GM12873 (cell line): ENCODE results near the gene FIG4.
A peak's percentile ranks its signal among the peaks of the same experiment; 100 is the strongest.

ENCODE experiments used
- TF ChIP-seq, protein P1 (sequence below): IDR thresholded peaks from 2 replicates; pipeline ENCODE4 v1.5.1; 2012; ENCODE audit warnings: low read depth, mild to moderate bottlenecking, moderate library complexity, low read length, control low read depth; ENCODE audit not compliant: insufficient read depth; ENCODE audit errors: missing control alignments

Gene FIG4

DNA sequence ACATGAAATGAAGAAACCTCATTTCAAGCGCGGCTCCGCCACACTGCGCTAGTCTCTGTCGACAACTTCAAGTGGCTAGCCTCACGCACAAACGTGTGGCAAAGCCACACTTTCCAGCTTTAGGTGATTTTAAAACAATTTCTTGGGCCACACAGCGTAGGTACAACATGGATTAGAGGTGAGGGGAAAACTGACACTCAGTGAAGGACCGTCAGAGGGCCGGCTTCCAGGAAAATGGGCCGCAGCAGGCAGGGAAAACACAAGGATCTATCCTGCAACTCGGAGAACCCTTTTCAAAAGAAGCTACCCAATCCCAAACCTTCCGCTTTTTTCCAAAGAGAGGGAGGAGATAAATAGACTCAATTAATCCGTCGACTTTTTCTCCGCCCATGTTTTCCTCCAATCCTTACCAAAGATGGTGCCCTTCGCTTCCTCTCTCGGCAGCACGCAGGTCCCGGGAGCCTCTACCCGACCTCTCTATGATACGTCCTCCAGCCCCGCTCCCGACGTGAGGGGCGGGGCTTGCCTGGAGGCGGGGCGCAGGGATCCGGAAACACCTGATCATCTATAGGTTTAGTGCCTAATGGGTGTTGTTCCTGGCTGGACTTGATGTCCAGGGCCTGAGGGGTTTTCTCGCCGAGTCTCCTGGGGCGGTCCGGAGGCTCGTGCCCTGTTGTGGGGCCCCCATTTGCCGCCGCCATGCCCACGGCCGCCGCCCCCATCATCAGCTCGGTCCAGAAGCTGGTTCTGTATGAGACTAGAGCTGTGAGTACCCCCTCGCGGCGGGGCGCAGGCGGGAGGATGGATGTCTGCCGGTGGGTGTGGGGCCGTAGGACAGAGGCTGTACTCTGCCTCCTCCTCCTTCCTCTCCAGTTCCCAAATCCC lies at the start of gene FIG4, which contains the start of gene AK9:
FIG4 (plus strand) TSS at position 560 of the 885 bp plus-strand sequence; CDS start at position 700, 140 bp downstream.
AK9 (minus strand) TSS at position 466 of the 885 bp plus-strand sequence. CDS start 15,457 bp downstream, outside the sequence.
- TF ChIP-seq, protein P1, sequence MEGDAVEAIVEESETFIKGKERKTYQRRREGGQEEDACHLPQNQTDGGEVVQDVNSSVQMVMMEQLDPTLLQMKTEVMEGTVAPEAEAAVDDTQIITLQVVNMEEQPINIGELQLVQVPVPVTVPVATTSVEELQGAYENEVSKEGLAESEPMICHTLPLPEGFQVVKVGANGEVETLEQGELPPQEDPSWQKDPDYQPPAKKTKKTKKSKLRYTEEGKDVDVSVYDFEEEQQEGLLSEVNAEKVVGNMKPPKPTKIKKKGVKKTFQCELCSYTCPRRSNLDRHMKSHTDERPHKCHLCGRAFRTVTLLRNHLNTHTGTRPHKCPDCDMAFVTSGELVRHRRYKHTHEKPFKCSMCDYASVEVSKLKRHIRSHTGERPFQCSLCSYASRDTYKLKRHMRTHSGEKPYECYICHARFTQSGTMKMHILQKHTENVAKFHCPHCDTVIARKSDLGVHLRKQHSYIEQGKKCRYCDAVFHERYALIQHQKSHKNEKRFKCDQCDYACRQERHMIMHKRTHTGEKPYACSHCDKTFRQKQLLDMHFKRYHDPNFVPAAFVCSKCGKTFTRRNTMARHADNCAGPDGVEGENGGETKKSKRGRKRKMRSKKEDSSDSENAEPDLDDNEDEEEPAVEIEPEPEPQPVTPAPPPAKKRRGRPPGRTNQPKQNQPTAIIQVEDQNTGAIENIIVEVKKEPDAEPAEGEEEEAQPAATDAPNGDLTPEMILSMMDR = peak; percentile 33

DNA sequence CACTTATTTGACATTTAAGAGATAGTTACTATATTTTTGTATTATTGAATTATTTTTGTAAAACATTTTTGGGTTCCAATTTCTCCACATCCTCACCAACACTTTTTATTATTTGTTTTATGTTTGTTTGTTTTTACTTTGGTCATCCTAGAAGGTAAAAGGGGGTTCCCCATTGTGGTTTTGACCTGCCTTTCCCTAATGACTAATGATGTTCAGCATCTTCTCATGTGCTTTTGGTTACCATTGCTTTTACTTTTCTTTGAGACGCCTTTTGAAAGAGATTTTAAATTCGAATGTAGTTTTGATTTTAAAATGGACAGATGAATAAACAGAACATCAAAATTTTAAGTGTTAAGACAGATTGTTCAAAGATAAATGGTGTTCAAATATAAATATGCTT lies 47.0 kb upstream of the FIG4 start:
- TF ChIP-seq, protein P1 = no peak

DNA sequence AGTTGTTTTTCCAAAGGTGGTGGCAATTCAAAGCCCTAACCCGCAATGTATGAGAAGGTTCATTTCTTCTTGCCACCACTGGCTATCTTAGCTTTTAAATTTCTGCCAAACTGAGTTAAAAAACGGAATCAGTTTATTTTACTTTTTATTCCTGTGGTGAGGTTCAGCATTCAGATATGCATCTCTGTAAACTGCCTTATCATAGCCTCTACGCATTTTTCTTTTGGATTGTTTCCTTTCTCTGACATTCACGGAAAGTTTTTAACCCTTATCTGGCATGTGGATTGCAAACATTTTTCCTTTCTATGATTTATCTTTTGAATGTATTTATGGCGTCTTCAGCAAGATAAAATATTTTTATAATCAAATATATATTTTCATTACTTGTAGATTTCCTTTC lies 37.8 kb upstream of the FIG4 start:
- TF ChIP-seq, protein P1 = no peak

DNA sequence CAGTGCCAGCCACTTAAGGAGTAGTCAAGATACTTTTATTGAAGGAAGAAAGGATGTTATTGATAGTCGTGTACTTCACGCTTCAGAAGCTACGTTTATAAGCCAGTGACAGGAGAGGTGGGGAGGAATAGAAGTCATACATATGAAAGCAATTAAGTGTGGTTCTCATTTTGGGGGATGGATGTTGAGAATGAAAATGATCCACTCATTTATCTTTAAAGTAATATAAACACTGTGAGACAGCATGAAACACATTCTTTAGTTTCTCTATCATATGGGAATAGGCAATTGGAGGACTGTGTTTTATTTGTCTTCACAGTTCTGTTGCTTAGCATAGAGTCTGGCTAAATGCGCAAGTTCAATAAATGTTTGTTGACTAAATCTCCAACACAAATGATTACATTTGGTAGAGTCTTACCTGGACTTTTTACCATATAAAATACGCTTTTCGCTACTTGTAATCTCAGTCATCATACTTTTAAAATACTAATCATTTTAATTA lies 35.3 kb upstream of the FIG4 start:
- TF ChIP-seq, protein P1 = no peak

DNA sequence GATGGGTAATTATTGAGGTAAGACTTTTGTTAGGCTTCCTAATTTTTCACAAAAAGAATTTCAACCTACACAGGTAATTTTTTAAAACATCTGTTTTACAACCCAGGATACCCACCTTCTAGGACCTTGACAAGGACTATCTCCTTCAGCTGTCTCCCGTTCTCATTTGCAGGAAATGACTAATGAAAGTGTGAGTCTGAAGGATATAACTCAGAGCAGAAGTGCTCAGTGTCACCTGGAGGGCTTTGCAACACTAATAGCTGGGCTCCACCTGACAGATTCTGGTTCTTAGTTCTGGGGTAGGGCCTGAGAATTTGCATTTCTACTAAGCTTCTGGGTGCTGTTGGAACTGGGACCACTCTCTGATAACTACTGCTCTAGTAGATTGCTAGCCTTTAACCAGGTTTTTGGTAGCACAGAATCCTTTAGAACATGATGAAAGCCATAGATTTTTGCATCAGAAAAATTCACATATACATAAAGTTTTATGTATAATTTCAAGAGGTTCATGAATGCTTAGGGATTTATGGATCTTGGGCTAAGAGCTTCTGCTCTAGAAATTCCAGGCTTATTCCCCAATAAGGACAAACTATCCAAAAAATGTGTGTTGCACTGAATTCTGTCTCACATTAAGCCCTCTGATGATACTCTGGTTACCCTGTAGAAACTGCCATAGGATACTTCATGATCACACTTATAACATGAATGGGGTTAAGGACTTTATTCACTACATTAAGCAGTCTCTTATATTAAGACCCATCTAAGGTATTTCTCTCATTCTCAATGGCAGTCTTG lies 30.4 kb upstream of the FIG4 start:
- TF ChIP-seq, protein P1 = no peak

DNA sequence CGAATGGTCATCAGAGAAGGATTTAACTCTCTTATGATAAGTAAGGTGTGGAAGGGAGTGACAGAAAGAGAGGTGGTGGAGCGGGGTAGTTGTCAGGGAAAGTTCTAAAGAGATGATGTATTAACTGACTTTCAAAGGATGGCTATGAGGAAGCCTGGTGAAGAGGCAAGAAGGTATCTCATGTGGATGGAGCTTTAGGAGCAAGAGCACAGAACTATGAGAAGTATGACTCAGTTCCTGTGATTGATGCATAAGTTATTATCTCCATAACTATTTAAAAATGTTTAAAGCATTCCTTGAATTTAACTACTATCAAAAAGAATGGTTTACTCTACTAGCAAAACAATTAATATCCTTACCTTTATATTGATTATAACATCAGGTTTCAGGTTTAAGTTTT lies 28.9 kb upstream of the FIG4 start:
- TF ChIP-seq, protein P1 = no peak

DNA sequence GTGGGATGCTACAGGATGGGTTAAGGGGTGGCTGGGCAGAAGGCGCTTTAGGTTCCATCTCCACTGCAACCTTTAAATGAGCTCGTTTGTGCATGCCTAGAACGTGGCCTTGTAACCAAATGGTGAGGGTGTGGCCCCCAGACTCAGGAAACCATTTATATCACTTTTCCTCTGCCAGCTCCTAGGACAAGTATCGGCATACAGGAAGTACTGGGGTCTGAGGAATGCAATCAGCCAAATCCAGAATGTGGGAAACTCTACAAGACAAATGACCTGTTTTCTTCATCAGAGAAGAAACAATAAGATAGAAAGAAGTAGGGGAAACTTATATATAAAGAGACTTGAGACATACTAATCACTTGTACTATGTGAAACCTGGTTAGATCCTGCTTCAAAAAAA lies 21.3 kb upstream of the FIG4 start:
- TF ChIP-seq, protein P1 = no peak
